HEK293 (cell line): Measurements from ENCODE around the gene USP12.

Experiments
- MZF1 ChIP-seq: fragments of 450-650 bp; formaldehyde crosslinking; IDR thresholded peaks from 2 replicates; pipeline ENCODE4 v1.5.1; 2017; ENCODE audit warnings: missing biosample characterization, missing genetic modification characterization, borderline replicate concordance
- PRDM4 ChIP-seq: fragments of 450-650 bp; formaldehyde crosslinking; IDR thresholded peaks from 2 replicates; pipeline ENCODE4 v1.5.1; 2017; ENCODE audit warnings: missing biosample characterization, missing genetic modification characterization
- SCRT2 ChIP-seq: fragments of 450-650 bp; formaldehyde crosslinking; IDR thresholded peaks from 2 replicates; pipeline ENCODE4 v1.5.1; 2016; ENCODE audit warnings: missing biosample characterization, missing genetic modification characterization
- SP3 ChIP-seq: fragments of 450-650 bp; formaldehyde crosslinking; IDR thresholded peaks from 2 replicates; pipeline ENCODE4 v1.5.1; 2016; ENCODE audit warnings: missing biosample characterization, missing genetic modification characterization
- YY2 ChIP-seq: fragments of 450-650 bp; formaldehyde crosslinking; IDR thresholded peaks from 2 replicates; pipeline ENCODE4 v1.5.1; 2016; ENCODE audit warnings: missing biosample characterization, missing genetic modification characterization
- ZBTB1 ChIP-seq: fragments of 450-650 bp; formaldehyde crosslinking; IDR thresholded peaks from 2 replicates; pipeline ENCODE4 v1.5.1; 2016; ENCODE audit warnings: missing biosample characterization, missing genetic modification characterization
- ZBTB10 ChIP-seq: fragments of 450-650 bp; formaldehyde crosslinking; IDR thresholded peaks from 2 replicates; pipeline ENCODE4 v1.5.1; 2016; ENCODE audit warnings: missing biosample characterization, missing genetic modification characterization
- ZBTB44 ChIP-seq: fragments of 450-650 bp; IDR thresholded peaks from 2 replicates; pipeline ENCODE4 v1.5.1; 2018; ENCODE audit warnings: missing biosample characterization, mild to moderate bottlenecking, missing genetic modification characterization
- ZBTB48 ChIP-seq: fragments of 450-650 bp; formaldehyde crosslinking; IDR thresholded peaks from 2 replicates; pipeline ENCODE4 v1.5.1; 2016; ENCODE audit warnings: missing biosample characterization, missing genetic modification characterization
- ZBTB7A ChIP-seq: fragments of 450-650 bp; formaldehyde crosslinking; IDR thresholded peaks from 2 replicates; pipeline ENCODE4 v1.5.1; 2016; ENCODE audit warnings: low read depth, missing biosample characterization, missing genetic modification characterization
- ZIC2 ChIP-seq: fragments of 450-650 bp; formaldehyde crosslinking; IDR thresholded peaks from 2 replicates; pipeline ENCODE4 v1.5.1; 2016; ENCODE audit warnings: missing biosample characterization, missing genetic modification characterization
- ZNF121 ChIP-seq: fragments of 450-650 bp; formaldehyde crosslinking; IDR thresholded peaks from 2 replicates; pipeline ENCODE4 v1.5.1; 2016; ENCODE audit warnings: missing biosample characterization, missing genetic modification characterization
- ZNF148 ChIP-seq: fragments of 450-650 bp; formaldehyde crosslinking; IDR thresholded peaks from 2 replicates; pipeline ENCODE4 v1.5.0; 2017; ENCODE audit warnings: missing biosample characterization, missing genetic modification characterization, borderline replicate concordance
- ZNF157 ChIP-seq: fragments of 450-650 bp; formaldehyde crosslinking; IDR thresholded peaks from 2 replicates; pipeline ENCODE4 v1.5.1; 2016; ENCODE audit warnings: missing biosample characterization, missing genetic modification characterization
- ZNF174 ChIP-seq: fragments of 450-650 bp; formaldehyde crosslinking; IDR thresholded peaks from 2 replicates; pipeline ENCODE4 v1.5.0; 2017; ENCODE audit warnings: missing biosample characterization, mild to moderate bottlenecking, missing genetic modification characterization
- ZNF23 ChIP-seq: fragments of 450-650 bp; formaldehyde crosslinking; IDR thresholded peaks from 2 replicates; pipeline ENCODE4 v1.5.1; 2016; ENCODE audit warnings: missing biosample characterization, missing genetic modification characterization, borderline replicate concordance
- ZNF26 ChIP-seq: fragments of 450-650 bp; formaldehyde crosslinking; IDR thresholded peaks from 2 replicates; pipeline ENCODE4 v1.5.1; 2016; ENCODE audit warnings: missing biosample characterization, missing genetic modification characterization
- ZNF266 ChIP-seq: fragments of 450-650 bp; formaldehyde crosslinking; IDR thresholded peaks from 2 replicates; pipeline ENCODE4 v1.5.1; 2016; ENCODE audit warnings: missing biosample characterization, missing genetic modification characterization, low read depth
- ZNF280C ChIP-seq: fragments of 450-650 bp; formaldehyde crosslinking; IDR thresholded peaks from 2 replicates; pipeline ENCODE4 v1.5.1; 2016; ENCODE audit warnings: missing biosample characterization, missing genetic modification characterization
- ZNF37A ChIP-seq: fragments of 450-650 bp; IDR thresholded peaks from 2 replicates; pipeline ENCODE4 v1.5.1; 2018; ENCODE audit warnings: missing biosample characterization, missing genetic modification characterization
- ZNF488 ChIP-seq: fragments of 450-650 bp; formaldehyde crosslinking; IDR thresholded peaks from 2 replicates; pipeline ENCODE4 v1.5.1; 2016; ENCODE audit warnings: missing biosample characterization, missing genetic modification characterization
- ZNF548 ChIP-seq: fragments of 450-650 bp; formaldehyde crosslinking; IDR thresholded peaks from 2 replicates; pipeline ENCODE4 v1.5.1; 2016; ENCODE audit warnings: missing biosample characterization, missing genetic modification characterization
- ZNF747 ChIP-seq: fragments of 450-650 bp; formaldehyde crosslinking; IDR thresholded peaks from 2 replicates; pipeline ENCODE4 v1.5.1; 2016; ENCODE audit warnings: missing biosample characterization, missing genetic modification characterization
- ZNF776 ChIP-seq: fragments of 450-650 bp; formaldehyde crosslinking; IDR thresholded peaks from 2 replicates; pipeline ENCODE4 v1.5.0; 2017; ENCODE audit warnings: missing biosample characterization, missing genetic modification characterization, borderline replicate concordance
- ZSCAN30 ChIP-seq: fragments of 450-650 bp; IDR thresholded peaks from 2 replicates; pipeline ENCODE4 v1.5.1; 2018; ENCODE audit warnings: missing biosample characterization, mild to moderate bottlenecking, missing genetic modification characterization, moderate library complexity

Gene USP12

GRCh38 chr13:27125357-27126282 is 46.0 kb downstream of the USP12 start (continued):
- no peak for TF ChIP-seq ZBTB10 (tag by site-specific recombination)
- TF ChIP-seq ZNF157 (tag by site-specific recombination): no peak
- TF ChIP-seq PRDM4 (tag by site-specific recombination): no peak
- TF ChIP-seq ZNF776 (tag by site-specific recombination): no peak
- peak; percentile 93 for TF ChIP-seq ZIC2 (tag by site-specific recombination)
- no peak for TF ChIP-seq ZNF174 (tag by site-specific recombination)
- peak; percentile 48; the same call in 1 of the 2 replicates for TF ChIP-seq YY2 (tag by site-specific recombination)
- TF ChIP-seq ZNF747: no peak
- TF ChIP-seq ZNF548: no peak
- no peak for TF ChIP-seq ZNF266 (tag by site-specific recombination)
- no peak for TF ChIP-seq ZSCAN30 (tag by site-specific recombination)
- peak; percentile 81 for TF ChIP-seq SP3 (tag by site-specific recombination)
- TF ChIP-seq ZBTB1 (tag by site-specific recombination): no peak
- TF ChIP-seq ZNF23 (tag by site-specific recombination): no peak
- TF ChIP-seq ZBTB44 (tag by site-specific recombination): no peak
- TF ChIP-seq ZNF37A (tag by site-specific recombination): no peak
- TF ChIP-seq SCRT2: no peak
- TF ChIP-seq ZNF148 (tag by site-specific recombination): no peak
- no peak for TF ChIP-seq ZNF121 (tag by site-specific recombination)
- TF ChIP-seq ZBTB48 (tag by site-specific recombination): peak; percentile 84
- no peak for TF ChIP-seq ZNF280C (tag by site-specific recombination)
- no peak for TF ChIP-seq MZF1 (tag by site-specific recombination)
- no peak for TF ChIP-seq ZNF488
- TF ChIP-seq ZBTB7A (tag by site-specific recombination): no peak
- TF ChIP-seq ZNF26 (tag by site-specific recombination): no peak
